IPS DF 4.7 (cell line): ENCODE measurements around the gene ARMC5.
"Not testable (repeated sequence)": the region's sequence is repeated elsewhere in the genome, so short reads cannot be mapped to it uniquely, and the experiment has no call there.

Experiments
- DNase-seq: peaks from one replicate; pipeline ENCODE4 v3.0.0-alpha.2; 2013; ENCODE audit warnings: low spot score; ENCODE audit errors: extremely low read depth

Gene ARMC5, protein sequence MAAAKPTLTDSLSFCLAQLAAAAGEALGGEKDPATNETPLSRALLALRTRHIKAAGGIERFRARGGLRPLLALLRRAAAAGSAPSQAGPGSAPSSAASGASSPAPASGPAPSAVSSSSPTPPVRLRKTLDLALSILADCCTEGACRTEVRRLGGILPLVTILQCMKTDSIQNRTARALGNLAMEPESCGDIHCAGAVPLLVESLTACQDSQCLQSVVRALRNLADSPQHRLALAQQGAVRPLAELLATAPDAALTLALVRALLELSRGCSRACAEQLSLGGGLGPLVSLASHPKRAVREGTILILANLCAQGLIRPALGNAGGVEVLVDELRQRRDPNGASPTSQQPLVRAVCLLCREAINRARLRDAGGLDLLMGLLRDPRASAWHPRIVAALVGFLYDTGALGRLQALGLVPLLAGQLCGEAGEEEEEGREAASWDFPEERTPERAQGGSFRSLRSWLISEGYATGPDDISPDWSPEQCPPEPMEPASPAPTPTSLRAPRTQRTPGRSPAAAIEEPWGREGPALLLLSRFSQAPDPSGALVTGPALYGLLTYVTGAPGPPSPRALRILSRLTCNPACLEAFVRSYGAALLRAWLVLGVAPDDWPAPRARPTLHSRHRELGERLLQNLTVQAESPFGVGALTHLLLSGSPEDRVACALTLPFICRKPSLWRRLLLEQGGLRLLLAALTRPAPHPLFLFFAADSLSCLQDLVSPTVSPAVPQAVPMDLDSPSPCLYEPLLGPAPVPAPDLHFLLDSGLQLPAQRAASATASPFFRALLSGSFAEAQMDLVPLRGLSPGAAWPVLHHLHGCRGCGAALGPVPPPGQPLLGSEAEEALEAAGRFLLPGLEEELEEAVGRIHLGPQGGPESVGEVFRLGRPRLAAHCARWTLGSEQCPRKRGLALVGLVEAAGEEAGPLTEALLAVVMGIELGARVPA

DNA sequence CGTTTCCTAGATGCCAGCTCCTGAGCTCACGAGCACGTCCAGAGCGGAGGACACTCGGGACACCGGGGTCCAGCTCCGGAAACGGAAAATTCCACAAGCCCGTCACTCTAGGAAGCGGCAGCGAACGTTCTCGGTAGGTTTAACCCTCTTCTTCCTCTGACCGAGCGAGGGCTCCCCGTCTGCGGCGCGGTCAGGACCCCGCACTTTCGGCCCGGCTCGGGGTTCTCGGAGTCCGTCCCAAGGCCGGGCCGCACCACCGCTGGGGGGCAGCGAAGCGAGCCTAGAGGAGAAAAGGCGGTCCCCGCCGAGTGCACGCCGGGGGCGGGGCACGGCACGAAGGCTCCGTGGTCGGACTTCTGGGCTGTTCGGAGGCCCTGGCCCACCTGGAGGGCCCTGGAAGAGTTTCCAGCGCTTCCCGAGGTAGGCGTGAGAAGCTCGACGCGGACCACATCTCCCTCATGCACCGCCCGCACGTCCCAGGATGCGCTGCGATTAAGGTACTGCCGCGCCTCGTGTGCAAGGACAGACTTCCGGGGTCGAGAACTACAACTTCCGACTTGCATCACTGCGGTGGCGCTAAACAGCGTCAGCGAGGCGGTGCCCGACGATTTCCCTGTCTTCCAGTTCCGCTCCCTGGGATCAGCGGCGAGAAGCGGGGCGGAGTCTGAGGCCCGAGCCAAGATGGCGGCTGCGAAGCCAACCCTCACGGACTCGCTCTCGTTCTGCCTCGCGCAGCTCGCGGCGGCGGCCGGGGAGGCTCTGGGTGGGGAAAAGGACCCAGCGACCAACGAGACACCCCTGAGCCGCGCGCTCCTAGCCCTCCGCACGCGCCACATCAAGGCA is at the start of gene ARMC5:
Gene ARMC5, plus strand, starts transcription at position 658 of the 843 bp plus-strand sequence. Its CDS starts 24 bp downstream, at position 682.
- no peak for DNase-seq

DNA sequence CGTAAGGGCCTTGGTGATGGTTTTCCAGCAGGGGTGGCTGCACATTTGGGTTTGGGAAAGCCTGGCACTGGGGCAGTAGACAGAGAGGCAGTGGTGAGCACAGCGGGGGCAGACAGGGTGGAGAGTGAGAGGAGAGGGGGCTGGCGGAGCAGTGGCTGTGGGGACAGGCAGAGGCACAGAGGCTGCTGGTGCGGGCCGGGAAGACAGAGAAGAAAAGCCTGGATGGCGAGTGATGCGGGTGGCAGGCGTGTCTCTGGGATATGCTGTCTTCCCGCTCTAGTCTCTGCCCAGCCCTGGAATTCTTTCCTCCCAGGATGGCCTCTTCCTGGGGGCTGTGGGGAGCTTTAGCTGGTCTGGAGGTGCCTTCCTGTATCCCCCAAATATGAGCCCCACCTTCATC is 49.2 kb upstream of the ARMC5 start:
- no peak for DNase-seq

DNA sequence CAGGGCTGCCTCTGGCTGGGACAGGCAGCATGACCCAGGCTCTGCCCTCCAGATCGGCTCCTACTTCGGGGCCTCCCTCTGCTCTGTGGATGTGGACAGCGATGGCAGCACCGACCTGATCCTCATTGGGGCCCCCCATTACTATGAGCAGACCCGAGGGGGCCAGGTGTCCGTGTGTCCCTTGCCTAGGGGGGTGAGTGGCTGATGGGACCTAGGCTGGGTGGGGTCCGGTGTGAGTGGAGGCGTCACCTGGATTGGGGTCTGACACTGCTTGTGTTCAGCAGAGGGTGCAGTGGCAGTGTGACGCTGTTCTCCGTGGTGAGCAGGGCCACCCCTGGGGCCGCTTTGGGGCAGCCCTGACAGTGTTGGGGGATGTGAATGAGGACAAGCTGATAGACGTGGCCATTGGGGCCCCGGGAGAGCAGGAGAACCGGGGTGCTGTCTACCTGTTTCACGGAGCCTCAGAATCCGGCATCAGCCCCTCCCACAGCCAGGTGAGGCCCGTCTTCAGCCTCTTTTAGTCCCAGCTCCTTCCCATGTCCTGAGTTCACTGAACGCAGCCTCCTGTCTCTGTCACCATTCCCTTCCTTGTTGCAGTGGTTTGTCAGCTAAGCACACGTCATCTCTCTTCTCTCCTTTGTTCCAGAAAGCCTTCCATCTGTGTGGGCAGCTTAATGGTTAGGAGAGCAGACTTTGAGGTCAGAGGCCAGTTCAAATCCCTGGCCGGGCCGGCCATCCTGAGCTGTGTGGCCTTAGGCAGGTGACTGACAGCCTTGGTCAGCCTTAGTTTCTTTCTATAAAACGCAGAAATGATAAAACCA is 48.1 kb upstream of the ARMC5 start:
- DNase-seq, result no peak

DNA sequence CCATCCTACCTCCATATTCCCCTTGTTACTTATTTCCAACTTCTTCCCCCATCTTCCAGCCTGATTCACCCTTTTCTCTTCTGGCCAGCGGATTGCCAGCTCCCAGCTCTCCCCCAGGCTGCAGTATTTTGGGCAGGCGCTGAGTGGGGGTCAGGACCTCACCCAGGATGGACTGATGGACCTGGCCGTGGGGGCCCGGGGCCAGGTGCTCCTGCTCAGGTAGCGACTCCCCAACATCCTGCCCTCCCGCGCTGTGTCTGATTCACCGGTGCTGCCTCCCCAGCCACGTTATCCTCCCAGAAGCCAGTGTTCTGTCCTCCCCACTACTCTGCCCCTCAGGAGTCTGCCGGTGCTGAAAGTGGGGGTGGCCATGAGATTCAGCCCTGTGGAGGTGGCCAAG is 46.6 kb upstream of the ARMC5 start:
- no peak for DNase-seq

DNA sequence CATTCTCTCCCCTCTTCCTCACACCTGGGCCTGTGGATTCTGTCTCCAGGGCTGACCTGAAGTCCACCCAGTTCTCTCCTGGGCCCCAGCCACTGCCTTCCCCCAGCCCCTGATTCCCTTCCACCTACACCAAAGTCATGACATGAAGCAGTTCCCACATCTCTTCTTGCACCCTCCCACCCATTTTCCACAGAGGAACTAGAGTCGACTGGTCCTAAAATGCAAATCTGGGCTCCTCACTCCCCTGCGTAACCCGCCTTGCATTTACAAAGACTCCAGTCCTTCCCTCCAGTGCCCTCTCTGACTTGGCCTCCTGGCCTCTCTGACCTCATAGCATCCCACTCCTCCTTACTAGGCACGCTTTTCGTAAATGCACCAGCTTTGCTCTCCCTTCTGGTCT is 45.9 kb upstream of the ARMC5 start:
- DNase-seq, result no peak

DNA sequence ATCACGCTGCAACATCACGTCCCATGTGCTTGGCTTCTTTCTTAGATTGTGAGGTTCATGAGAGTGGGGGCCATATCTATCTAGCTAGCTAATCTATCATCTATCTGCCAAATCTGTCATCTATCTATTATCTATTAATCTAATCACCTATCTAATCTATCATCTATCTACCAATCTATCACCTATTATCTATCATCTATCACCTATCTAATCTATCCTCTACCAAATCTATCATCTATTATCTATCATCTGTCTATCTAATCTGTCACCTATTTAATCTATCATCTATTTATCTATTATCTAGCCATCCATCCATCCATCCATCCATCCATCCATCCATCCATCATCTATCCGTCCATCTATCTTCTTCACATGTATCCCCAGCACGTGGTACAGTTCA is 45.4 kb upstream of the ARMC5 start:
- DNase-seq, result no peak

DNA sequence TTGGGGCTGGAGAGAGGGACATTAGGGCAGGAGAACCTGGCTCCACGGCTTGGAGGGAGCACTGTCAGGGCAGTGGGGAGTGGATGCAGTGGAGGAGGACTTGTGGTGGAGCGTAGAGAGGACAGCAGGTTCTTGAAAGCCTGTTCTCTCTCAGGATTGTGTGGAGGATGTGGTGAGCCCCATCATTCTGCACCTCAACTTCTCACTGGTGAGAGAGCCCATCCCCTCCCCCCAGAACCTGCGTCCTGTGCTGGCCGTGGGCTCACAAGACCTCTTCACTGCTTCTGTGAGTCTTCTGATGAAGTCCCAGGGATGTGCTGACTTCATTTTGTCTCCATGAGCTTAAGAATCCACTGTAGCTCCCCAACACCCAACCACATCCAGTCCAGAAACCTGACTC is 44.6 kb upstream of the ARMC5 start:
- no peak for DNase-seq

DNA sequence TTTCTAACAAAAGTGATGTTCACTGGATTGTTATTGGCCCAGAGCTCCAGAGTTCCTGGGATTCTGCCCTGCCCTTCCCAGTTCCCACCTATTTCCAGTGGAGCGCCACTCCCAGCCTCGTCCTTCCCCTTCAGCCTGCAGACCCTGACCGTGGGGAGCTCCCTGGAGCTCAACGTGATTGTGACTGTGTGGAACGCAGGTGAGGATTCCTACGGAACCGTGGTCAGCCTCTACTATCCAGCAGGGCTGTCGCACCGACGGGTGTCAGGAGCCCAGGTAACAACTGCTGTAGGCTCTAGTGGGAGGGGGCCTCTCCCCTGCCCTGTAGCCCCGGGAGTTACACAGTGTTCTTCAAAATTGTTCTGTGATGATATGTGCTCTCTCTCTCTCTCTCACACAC is 42.9 kb upstream of the ARMC5 start:
- no peak for DNase-seq

DNA sequence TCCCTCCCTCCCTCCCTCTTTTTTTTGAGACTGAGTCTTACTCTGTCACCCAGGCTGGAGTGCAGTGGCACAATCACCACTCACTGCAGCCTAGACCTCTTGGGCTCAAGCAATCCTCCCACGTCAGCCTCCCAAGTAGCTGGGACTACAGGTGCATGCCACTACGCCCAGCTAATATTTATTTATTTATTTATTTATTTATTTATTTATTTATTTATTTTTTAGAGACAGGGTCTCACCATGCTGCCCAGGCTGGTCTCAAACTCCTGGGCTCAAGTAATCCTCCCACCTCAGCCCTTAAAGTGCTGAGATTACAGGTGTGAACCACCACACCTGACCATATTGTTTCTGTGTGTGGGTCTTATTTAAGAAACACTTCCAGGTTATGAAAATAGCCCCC is 42.3 kb upstream of the ARMC5 start:
- DNase-seq, result not testable (repeated sequence)

DNA sequence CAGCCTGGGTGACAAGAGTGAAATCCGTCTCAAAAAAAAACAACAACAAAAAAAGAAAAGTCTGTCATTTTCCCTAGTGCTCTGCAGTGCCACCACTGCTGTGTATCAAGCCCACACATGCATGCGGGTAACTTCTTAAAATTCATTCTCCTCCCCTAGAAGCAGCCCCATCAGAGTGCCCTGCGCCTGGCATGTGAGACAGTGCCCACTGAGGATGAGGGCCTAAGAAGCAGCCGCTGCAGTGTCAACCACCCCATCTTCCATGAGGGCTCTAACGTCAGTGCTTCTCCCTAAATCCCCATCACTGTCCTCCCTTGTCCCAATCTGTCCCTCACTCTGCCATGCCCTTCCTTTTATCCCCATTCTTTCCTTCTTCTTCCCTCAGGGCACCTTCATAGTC is 41.4 kb upstream of the ARMC5 start:
- no peak for DNase-seq

DNA sequence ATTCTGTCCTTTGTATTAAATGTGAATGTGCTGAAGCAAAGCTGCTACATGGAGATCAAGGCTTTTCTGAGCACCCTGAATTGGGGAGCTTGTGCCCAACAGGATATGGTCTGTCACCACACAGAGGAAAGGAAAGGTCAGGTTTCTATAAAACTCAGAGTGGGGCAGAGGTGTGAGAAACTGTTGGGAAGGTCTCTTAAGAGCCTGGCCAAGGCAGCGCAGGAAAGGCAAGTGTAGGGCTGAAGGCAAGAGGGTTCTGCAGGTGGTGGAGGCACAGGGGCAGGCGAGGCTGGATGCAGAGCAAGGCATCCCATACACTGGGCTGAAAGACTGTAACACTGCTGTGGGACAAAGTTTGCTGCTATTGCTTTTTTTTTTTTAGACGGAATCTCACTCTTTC is 39.3 kb upstream of the ARMC5 start:
- no peak for DNase-seq

DNA sequence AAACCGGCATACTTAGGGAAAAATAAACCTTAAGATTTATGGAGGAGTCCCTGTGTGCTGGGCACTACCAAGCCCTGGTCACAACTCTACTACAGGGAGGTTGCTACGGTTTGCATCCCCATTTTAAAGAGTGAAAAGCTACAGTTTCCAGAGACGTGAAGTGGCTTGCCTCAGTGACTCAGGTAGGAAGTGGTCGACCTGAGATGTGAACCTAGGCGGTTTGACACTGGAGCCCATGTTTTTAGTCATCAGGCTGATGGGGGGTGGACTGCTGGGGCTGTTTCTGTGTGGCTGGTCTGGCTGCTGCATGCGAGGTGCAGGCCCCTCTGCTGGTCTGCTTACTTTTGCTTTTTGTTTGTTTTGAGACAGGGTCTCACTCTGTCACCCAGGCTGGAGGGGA is 37.7 kb upstream of the ARMC5 start:
- DNase-seq, result no peak

DNA sequence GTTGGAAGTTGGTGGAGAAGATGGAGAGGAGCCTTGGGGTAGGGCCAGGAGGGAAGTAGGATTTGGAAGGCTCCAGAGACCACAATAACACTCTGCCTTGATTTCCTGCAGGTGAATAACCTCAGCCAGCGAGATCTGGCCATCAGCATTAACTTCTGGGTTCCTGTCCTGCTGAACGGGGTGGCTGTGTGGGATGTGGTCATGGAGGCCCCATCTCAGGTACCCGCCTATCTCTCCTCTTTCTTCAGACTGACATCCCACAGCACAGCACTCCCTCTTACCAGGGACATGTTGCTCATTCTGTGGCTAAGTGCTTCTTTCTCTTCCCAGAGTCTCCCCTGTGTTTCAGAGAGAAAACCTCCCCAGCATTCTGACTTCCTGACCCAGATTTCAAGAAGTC is 36.1 kb upstream of the ARMC5 start:
- DNase-seq, result no peak

DNA sequence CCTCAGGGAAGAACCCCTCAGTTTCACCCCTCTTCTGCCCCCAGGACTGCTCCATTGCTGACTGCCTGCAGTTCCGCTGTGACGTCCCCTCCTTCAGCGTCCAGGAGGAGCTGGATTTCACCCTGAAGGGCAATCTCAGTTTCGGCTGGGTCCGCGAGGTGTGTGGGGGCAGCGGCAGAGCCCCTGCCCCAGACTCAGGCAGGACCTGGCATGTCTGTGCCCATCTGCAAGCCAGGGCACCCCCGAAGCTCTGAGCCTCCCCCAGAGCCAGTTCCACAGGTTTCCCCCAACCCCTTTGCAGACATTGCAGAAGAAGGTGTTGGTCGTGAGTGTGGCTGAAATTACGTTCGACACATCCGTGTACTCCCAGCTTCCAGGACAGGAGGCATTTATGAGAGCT is 35.5 kb upstream of the ARMC5 start:
- no peak for DNase-seq

DNA sequence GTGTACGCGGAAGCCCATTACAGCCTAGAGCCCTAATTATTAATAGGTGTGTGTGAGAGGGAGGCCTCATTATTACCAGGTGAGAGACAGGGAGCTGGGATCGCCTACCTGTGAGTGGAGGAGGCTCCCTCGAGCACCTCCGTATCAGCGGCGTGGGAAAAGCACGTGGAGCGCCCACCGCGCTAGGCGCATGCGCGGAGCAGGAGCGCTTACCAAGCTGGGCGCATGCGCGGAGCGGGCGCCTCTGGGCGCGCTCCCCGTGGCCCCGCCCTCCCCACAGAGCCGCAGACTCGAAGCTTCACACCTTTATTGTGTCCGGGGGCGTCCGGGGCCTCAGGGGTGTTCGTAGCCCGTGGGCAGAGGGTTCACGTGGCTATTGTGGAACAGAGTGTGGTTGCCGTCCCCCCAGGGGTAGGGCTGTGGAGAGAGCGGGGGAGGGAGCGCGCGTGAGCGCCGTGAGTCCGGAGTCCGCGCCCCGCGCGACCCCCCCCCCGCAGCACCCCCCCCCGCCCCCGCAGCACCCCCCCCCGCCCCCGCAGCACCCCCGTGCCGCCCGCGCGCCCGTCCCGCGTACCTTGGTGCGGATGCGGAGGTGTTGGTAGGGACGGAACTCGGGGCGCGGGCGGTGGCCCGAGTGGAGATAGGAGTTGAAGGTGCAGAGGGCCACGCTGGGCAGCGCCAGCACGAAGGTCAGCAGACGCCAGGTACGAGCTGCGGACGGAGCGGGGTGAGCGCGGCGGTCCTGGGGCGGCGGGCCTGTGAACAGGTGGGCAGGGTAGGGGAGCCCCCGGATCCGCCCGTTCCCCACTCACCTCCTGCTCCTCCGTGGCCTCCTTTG is 31.6 kb upstream of the ARMC5 start:
- no peak for DNase-seq

DNA sequence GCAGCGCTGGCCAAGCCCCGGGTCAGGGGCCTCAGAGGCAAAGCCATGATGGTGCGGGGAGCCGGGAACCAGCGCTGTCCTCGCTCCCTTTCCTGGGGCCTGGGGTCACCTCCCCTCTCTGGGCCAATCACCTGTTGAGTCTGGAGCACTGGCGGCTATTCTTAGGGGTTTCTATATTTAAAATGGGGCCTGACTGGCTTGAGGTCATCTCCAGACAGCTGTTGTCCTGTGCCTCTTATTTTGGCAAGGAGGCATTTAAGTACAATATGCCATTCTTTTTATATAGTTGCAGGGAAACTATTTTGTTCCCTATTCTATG is 31.1 kb upstream of the ARMC5 start, which contains the start of gene COX6A2:
Gene COX6A2, minus strand, starts transcription at position 82 of the 319 bp plus-strand sequence. Its CDS starts 35 bp downstream, at position 47.
- DNase-seq, result no peak

DNA sequence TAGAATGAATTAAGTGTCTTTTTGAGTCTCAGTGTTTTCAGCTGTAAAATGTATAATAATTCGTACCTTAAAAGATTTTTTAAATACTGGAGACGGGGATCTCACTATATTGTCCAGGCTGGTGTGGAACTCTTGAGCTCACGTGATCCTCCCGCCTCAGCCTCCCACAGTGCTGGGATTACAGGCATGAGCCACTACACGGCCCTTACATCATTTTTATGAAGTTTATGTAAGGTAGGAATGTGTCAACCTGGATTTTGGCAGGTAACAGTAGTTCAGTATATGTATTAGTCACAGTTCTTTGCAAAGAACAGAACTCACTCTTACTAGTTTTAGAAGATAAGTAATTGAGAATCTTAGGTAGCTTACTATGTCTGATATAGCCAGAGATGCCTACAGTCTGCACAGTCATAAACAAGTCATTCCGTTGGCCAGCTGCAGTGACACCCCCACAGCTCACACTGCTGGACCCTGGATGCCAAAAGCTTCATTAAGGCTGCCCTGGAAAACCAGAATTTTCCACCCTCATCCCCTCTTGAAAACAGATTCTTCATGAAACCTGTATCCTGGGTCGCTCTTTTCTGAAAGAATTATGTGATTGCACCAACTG is 30.6 kb upstream of the ARMC5 start:
- no peak for DNase-seq

DNA sequence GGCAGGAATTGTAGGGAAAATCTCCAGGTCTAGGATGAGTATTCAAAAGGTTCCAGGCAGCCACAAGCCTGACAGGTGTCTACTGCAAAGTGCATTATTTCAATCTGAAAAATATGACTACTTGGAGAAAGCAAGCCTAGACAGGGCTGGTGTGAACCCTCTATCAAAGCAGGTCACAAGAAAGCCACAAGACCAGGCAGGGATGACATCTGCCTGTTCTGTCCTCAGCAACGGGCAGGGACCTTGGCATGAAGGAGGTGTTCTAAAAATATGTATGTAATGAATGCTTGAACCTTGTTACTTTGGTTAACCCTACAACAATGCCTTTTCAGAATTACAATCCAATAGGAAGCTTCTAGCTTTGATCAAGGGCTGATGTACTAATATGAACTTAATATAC is 30.0 kb upstream of the ARMC5 start:
- no peak for DNase-seq

DNA sequence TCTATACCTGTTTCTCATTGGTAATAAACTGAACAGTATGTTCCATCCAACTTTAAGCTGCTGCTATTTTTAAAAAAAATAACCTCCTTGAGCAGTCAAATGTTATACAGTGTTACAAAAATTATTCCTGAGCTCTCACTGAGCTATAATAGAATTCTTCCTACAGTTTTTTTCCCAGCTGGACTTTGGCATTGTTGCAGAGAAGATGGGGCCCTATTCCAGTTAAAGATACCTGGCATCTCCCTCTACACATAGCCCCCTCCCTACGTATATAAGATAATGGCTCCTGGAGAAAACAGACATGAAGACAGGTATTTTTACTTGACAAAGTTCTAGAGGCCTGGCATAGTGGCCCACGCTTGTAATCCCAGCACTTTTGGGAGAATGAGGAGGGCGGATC is 29.5 kb upstream of the ARMC5 start:
- DNase-seq, result no peak
